Measurements from ENCODE around the gene TCEAL3. TPM values are rescaled to one million over a fixed set of nuclear protein-coding genes. Genes with fewer than 3 reads are reported as not detected.

Gene TCEAL3
- total RNA-seq, 2 experiments from 2014 or later = 0.19 to 4.0 TPM

DNA sequence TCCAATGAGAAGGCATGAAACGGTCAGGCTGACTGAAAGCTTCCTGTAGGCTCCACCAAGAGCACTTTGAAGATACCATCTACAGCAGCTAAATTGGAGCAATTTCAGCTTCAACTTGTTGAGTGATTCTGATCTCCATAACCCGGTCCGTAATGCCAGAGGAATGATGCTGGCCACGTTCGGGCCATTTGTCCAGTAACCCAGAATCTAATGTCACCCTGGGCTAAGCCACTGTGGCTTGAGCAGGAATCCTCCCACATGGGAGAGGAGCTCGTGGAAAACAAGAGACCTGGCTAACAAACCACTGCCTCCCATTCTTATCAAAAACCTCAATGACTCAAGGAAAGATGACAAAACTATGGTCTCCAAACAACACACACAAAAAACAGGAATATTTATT is 36.6 kb upstream of the TCEAL3 start:
- Histone ChIP-seq H3K9me2 (ENCODE audit: insufficient read depth, low read length) (no peaks in the 10 kb centered on the region), H3K4me3 (ENCODE audit: low read depth, low read length, poor library complexity, severe bottlenecking) (no peak overlapping the region), H3K79me2 (ENCODE audit: insufficient read depth, low read depth, low read length) (no peaks in the 10 kb centered on the region), H3K4me2 (ENCODE audit: low read length) (no peak overlapping the region), H3K4me1 (ENCODE audit: insufficient read depth, low read length, poor library complexity, severe bottlenecking) (no peaks in the 10 kb centered on the region), H3K9me3 (ENCODE audit: low read length) (no peaks in the 10 kb centered on the region), H2AFZ (ENCODE audit: low read length) (no peak overlapping the region), H3K27ac (ENCODE audit: low read depth, low read length, poor library complexity, severe bottlenecking) (no peak overlapping the region), H4K20me1 (ENCODE audit: insufficient read depth, low read length) (no peaks in the 10 kb centered on the region), H3K36me3 (ENCODE audit: insufficient read depth, low read length) (no peaks in the 10 kb centered on the region)
- ChIA-PET POLR2A (no interaction called here), CTCF (ENCODE audit: unreplicated experiment) (no interaction called here)
- DNase-seq (ENCODE audit: low spot score) = no peak
- intact Hi-C loops (cut with micrococcal nuclease; ENCODE audit: unreplicated experiment) = no loop called here
- BruUV-seq (replicated peaks) = no TSS peak
- TF ChIP-seq CTCF (conservative IDR thresholded peaks at IDR 0.05; ENCODE audit: low read length) = no peak
- TF ChIP-seq EZH2phosphoT487 (IDR thresholded peaks at IDR 0.05; ENCODE audit: borderline replicate concordance, low read depth, low read length) = no peak

DNA sequence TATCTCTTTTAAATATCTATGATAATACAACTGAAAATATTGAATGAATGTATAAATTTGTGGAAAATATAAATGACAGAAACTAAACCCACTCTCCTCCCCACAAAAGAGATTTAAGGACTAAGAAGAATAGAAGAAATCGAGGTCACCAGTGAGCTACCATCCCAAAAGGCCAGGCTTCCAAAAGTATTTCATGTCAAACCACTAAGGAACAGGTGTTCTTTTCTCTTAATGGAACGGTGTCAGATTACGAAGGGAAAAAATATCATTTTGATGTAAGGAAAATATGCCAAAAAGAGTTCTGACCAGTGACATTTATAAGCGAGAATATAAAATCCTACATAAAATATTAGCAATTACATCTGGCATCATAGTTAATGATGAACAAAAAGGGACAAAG is 36.0 kb upstream of the TCEAL3 start:
- Histone ChIP-seq H3K4me3 (ENCODE audit: low read depth, low read length, poor library complexity, severe bottlenecking) (no peak overlapping the region), H3K27ac (ENCODE audit: low read depth, low read length, poor library complexity, severe bottlenecking) (no peak overlapping the region), H3K36me3 (ENCODE audit: insufficient read depth, low read length) (no peaks in the 10 kb centered on the region), H3K4me2 (ENCODE audit: low read length) (no peak overlapping the region), H3K79me2 (ENCODE audit: insufficient read depth, low read depth, low read length) (no peaks in the 10 kb centered on the region), H3K9me3 (ENCODE audit: low read length) (no peaks in the 10 kb centered on the region), H3K9me2 (ENCODE audit: insufficient read depth, low read length) (no peaks in the 10 kb centered on the region), H4K20me1 (ENCODE audit: insufficient read depth, low read length) (no peaks in the 10 kb centered on the region), H2AFZ (ENCODE audit: low read length) (no peak overlapping the region), H3K4me1 (ENCODE audit: insufficient read depth, low read length, poor library complexity, severe bottlenecking) (no peaks in the 10 kb centered on the region)
- ChIA-PET CTCF (ENCODE audit: unreplicated experiment) (no interaction called here), POLR2A (no interaction called here)
- intact Hi-C loops (cut with micrococcal nuclease; ENCODE audit: unreplicated experiment) = no loop called here
- DNase-seq (ENCODE audit: low spot score) = no peak
- TF ChIP-seq CTCF (conservative IDR thresholded peaks at IDR 0.05; ENCODE audit: low read length) (no peak), EZH2phosphoT487 (IDR thresholded peaks at IDR 0.05; ENCODE audit: borderline replicate concordance, low read depth, low read length) (no peak)
- no TSS peak for BruUV-seq (replicated peaks)

- H3K9me3 ChIP-seq (ENCODE audit: low read length) = no peaks in the 10 kb centered on the region
- DNase-seq (ENCODE audit: low spot score) = no peak
- H4K20me1 ChIP-seq (ENCODE audit: insufficient read depth, low read length) = no peaks in the 10 kb centered on the region
- intact Hi-C loops (cut with micrococcal nuclease; ENCODE audit: unreplicated experiment) = no loop called here
- H3K27ac ChIP-seq (ENCODE audit: low read depth, low read length, poor library complexity, severe bottlenecking) = no peak overlapping the region
- H3K9me2 ChIP-seq (ENCODE audit: insufficient read depth, low read length) = no peaks in the 10 kb centered on the region
- no peak overlapping the region for H3K4me3 ChIP-seq (ENCODE audit: low read depth, low read length, poor library complexity, severe bottlenecking)
- H3K4me2 ChIP-seq (ENCODE audit: low read length) = no peak overlapping the region
- ChIA-PET CTCF (ENCODE audit: unreplicated experiment) (no interaction called here), POLR2A (interaction anchor here (0.6 kb wide), 2 partner anchors 8 to 364 kb away, joined by 3 read pairs; no protein-coding TSS in a partner anchor)
- no peaks in the 10 kb centered on the region for H3K4me1 ChIP-seq (ENCODE audit: insufficient read depth, low read length, poor library complexity, severe bottlenecking)
- H3K79me2 ChIP-seq (ENCODE audit: insufficient read depth, low read depth, low read length) = no peaks in the 10 kb centered on the region
- H2AFZ ChIP-seq (ENCODE audit: low read length) = no peak overlapping the region
- TF ChIP-seq EZH2phosphoT487 (IDR thresholded peaks at IDR 0.05; ENCODE audit: borderline replicate concordance, low read depth, low read length) (no peak), CTCF (conservative IDR thresholded peaks at IDR 0.05; ENCODE audit: low read length) (no peak)
- BruUV-seq (replicated peaks) = no TSS peak
- H3K36me3 ChIP-seq (ENCODE audit: insufficient read depth, low read length) = no peaks in the 10 kb centered on the region
Measured at GRCh38 chrX:103573202-103573601, 34.6 kb upstream of the TCEAL3 start.
